H9 (cell line): Measurements from ENCODE around the gene RPA1. TPM values are rescaled to one million over a fixed set of nuclear protein-coding genes. Genes with fewer than 3 reads are reported as not detected.
"Not testable (repeated sequence)": the region's sequence is repeated elsewhere in the genome, so short reads cannot be mapped to it uniquely, and the experiment has no call there.

Experiments
- DNase-seq: peaks from one replicate; pipeline ENCODE4 v3.0.0-alpha.2; 2017
- H2AFZ ChIP-seq: one replicate; pipeline ENCODE4 v1.6.1; 2013; ENCODE audit warnings: mild to moderate bottlenecking, low read length, control low read depth, moderate library complexity
- H2AK5ac ChIP-seq: 2 replicates; pipeline ENCODE4 v1.6.1; 2013; ENCODE audit warnings: low read length, control low read depth, mixed read lengths; ENCODE audit not compliant: insufficient read length
- H2BK120ac ChIP-seq: one replicate; pipeline ENCODE4 v1.6.1; 2013; ENCODE audit warnings: low read depth, mild to moderate bottlenecking, low read length, control low read depth, inconsistent platforms; ENCODE audit not compliant: poor library complexity, severe bottlenecking
- H2BK12ac ChIP-seq: 2 replicates; pipeline ENCODE4 v1.6.1; 2013; ENCODE audit warnings: low read length, control low read depth, mixed read lengths, low read depth; ENCODE audit not compliant: insufficient read length
- H2BK15ac ChIP-seq: 2 replicates; pipeline ENCODE4 v1.6.1; 2013; ENCODE audit warnings: low read depth, low read length, control low read depth
- H2BK20ac ChIP-seq: one replicate; pipeline ENCODE4 v1.6.1; 2013; ENCODE audit warnings: low read depth, mild to moderate bottlenecking, low read length, control low read depth, inconsistent platforms; ENCODE audit not compliant: poor library complexity, severe bottlenecking
- H2BK5ac ChIP-seq: 2 replicates; pipeline ENCODE4 v1.6.1; 2013; ENCODE audit warnings: low read length, control low read depth, mixed read lengths; ENCODE audit not compliant: insufficient read length
- H3K14ac ChIP-seq: 2 replicates; pipeline ENCODE4 v1.6.1; 2013; ENCODE audit warnings: low read length, control low read depth; ENCODE audit not compliant: insufficient read depth
- H3K18ac ChIP-seq: 2 replicates; pipeline ENCODE4 v1.6.1; 2013; ENCODE audit warnings: low read depth, mild to moderate bottlenecking, mixed read lengths, low read length, control low read depth; ENCODE audit not compliant: insufficient read length
- H3K23ac ChIP-seq: 2 replicates; pipeline ENCODE4 v1.6.1; 2013; ENCODE audit warnings: low read length, control low read depth, mixed read lengths, low read depth; ENCODE audit not compliant: insufficient read length
- H3K23me2 ChIP-seq: 2 replicates; pipeline ENCODE4 v1.6.1; 2013; ENCODE audit warnings: low read depth, mild to moderate bottlenecking, mixed read lengths, low read length, control low read depth; ENCODE audit not compliant: insufficient read length, poor library complexity, severe bottlenecking
- H3K27ac ChIP-seq: 2 replicates; pipeline ENCODE4 v1.5.1; 2013; ENCODE audit warnings: low read length, control low read depth, mixed read lengths, low read depth; ENCODE audit not compliant: insufficient read length
- H3K27me3 ChIP-seq: 2 replicates; pipeline ENCODE4 v1.6.1; 2013; ENCODE audit warnings: low read length, control low read depth, inconsistent platforms; ENCODE audit not compliant: insufficient read depth
- H3K4ac ChIP-seq: 2 replicates; pipeline ENCODE4 v1.6.1; 2013; ENCODE audit warnings: low read depth, mild to moderate bottlenecking, control low read depth, inconsistent platforms, low read length, moderate library complexity
- H3K4me1 ChIP-seq: 2 replicates; pipeline ENCODE4 v1.6.1; 2013; ENCODE audit warnings: low read length, control low read depth, inconsistent platforms; ENCODE audit not compliant: insufficient read depth
- H3K4me2 ChIP-seq: 2 replicates; pipeline ENCODE4 v1.6.1; 2013; ENCODE audit warnings: low read length, control low read depth, mixed read lengths; ENCODE audit not compliant: insufficient read length, insufficient read depth
- H3K56ac ChIP-seq: 2 replicates; pipeline ENCODE4 v1.6.1; 2013; ENCODE audit warnings: low read depth, mild to moderate bottlenecking, mixed read lengths, low read length, control low read depth; ENCODE audit not compliant: insufficient read length
- H3K79me1 ChIP-seq: 2 replicates; pipeline ENCODE4 v1.6.1; 2013; ENCODE audit warnings: low read depth, mild to moderate bottlenecking, moderate library complexity, low read length, control low read depth, inconsistent platforms; ENCODE audit not compliant: insufficient read depth, poor library complexity, severe bottlenecking
- H3K79me2 ChIP-seq: 2 replicates; pipeline ENCODE4 v1.6.1; 2013; ENCODE audit warnings: low read length, control low read depth, inconsistent platforms; ENCODE audit not compliant: insufficient read depth
- H3K9ac ChIP-seq: 2 replicates; pipeline ENCODE4 v1.6.1; 2013; ENCODE audit warnings: low read length, control low read depth, mixed read lengths; ENCODE audit not compliant: insufficient read length; ENCODE audit errors: extremely low read depth
- H3K9me3 ChIP-seq: one replicate; pipeline ENCODE4 v1.6.1; 2013; ENCODE audit warnings: low read depth, low read length, inconsistent platforms; ENCODE audit not compliant: control insufficient read depth
- H3T11ph ChIP-seq: one replicate; pipeline ENCODE4 v1.6.1; 2013; ENCODE audit warnings: mild to moderate bottlenecking, low read length, control low read depth, inconsistent platforms
- H4K20me1 ChIP-seq: one replicate; pipeline ENCODE4 v1.6.1; 2013; ENCODE audit not compliant: control insufficient read depth, insufficient read length, insufficient read depth
- H4K5ac ChIP-seq: 2 replicates; pipeline ENCODE4 v1.6.1; 2013; ENCODE audit warnings: low read depth, mild to moderate bottlenecking, mixed read lengths, low read length, control low read depth; ENCODE audit not compliant: insufficient read length
- H4K8ac ChIP-seq: replicated peaks from 2 replicates; pipeline ENCODE4 v1.6.1; 2013; ENCODE audit warnings: low read length, control low read depth, mixed read lengths, low read depth; ENCODE audit not compliant: insufficient read length
- H4K91ac ChIP-seq: 2 replicates; pipeline ENCODE4 v1.6.1; 2013; ENCODE audit warnings: low read depth, mild to moderate bottlenecking, moderate library complexity, mixed read lengths, low read length, control low read depth; ENCODE audit not compliant: insufficient read length
- H3K27ac Mint-ChIP-seq, 3 experiments: 2 replicates in 2 of 3; 3 replicates in 1 of 3; pipeline ENCODE4 v1.8.0; 2020 to 2021; ENCODE audit warnings: mixed read lengths in 3 of 3, mild to moderate bottlenecking in 1 of 3, moderate library complexity in 1 of 3
- H3K27me3 Mint-ChIP-seq: 2 replicates; pipeline ENCODE4 v1.8.0; 2021; ENCODE audit warnings: low read depth, mild to moderate bottlenecking, moderate library complexity, mixed read lengths
- H3K36me3 Mint-ChIP-seq, 3 experiments: 2 replicates in 2 of 3; 3 replicates in 1 of 3; pipeline ENCODE4 v1.8.0; 2020 to 2021; ENCODE audit warnings: low read depth in 3 of 3, mixed read lengths in 3 of 3; ENCODE audit not compliant: insufficient read depth in 1 of 3
- H3K4me1 Mint-ChIP-seq, 2 experiments: 2 replicates each; pipeline ENCODE4 v1.8.0; 2020; ENCODE audit warnings: mixed read lengths in 2 of 2
- H3K4me3 Mint-ChIP-seq, 2 experiments: 2 replicates in 1 of 2; 3 replicates in 1 of 2; pipeline ENCODE4 v1.8.0; 2020 to 2021; ENCODE audit warnings: mild to moderate bottlenecking in 2 of 2, mixed read lengths in 2 of 2, moderate library complexity in 1 of 2
- H3K9me3 Mint-ChIP-seq, 2 experiments: 2 replicates in 1 of 2; 3 replicates in 1 of 2; pipeline ENCODE4 v1.8.0; 2020; ENCODE audit warnings: mild to moderate bottlenecking in 2 of 2, mixed read lengths in 2 of 2, moderate library complexity in 1 of 2
- CTCF ChIP-seq: fragments of 200-600 bp; sonication (generic); conservative IDR thresholded peaks from 3 replicates; pipeline ENCODE4 v1.8.0; 2021; ENCODE audit warnings: antibody characterized with exemption, mild to moderate bottlenecking
- WGBS: extraction: QIAGEN DNeasy Blood & Tissue Kit; methylation state at CpG from one replicate; pipeline ENCODE4 v1.1.7; 2013; ENCODE audit warnings: missing lambda C conversion rate, low lambda C conversion rate, mixed read lengths; ENCODE audit not compliant: insufficient read length; ENCODE audit errors: extremely low coverage; 5-methylcytosine and 5-hydroxymethylcytosine counted together
- total RNA-seq: library from RNA; stranded (reverse); gene quantifications from 2 replicates; pipeline ENCODE4 v1.2.1, GENCODE V29; 2021

Gene RPA1
- total RNA-seq, 1 experiment from 2014 or later = 215 TPM

DNA sequence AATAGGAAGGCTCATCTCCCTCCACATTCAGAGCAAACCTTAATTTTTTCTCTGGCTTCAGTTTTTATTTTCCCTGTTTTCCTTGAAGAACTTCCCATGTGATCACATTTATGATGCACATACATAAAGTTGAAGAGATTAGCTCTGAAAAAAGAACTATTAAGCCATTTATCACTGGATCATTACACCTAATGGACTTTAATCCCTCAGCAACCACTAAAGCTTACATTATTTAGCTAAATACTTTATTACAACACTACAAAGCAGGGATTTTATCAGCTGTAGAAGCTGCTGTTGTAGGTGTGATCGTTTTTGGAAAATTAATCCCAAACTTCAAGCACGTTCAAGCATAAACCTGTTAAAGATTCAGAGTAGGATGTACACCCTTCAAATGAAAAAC lies 21.2 kb upstream of the RPA1 start:
- no CpG with 5 or more reads among the region's 2 CpGs for WGBS

GRCh38 chr17:1809815-1810214 lies 20.0 kb upstream of the RPA1 start:
- not testable (repeated sequence) for H4K20me1 ChIP-seq, H4K8ac ChIP-seq, H3K56ac ChIP-seq, H3K27me3 ChIP-seq, H2BK5ac ChIP-seq, H2BK20ac ChIP-seq, H3K79me1 ChIP-seq, H3K4me1 ChIP-seq, DNase-seq, H3K27ac Mint-ChIP-seq, H3K4me3 Mint-ChIP-seq, H3K14ac ChIP-seq, H3K4me1 Mint-ChIP-seq, H4K91ac ChIP-seq, H3K4me2 ChIP-seq, H2AK5ac ChIP-seq, H3K23me2 ChIP-seq, H2AFZ ChIP-seq, H3K27ac ChIP-seq, H3K9me3 Mint-ChIP-seq, H2BK15ac ChIP-seq, H3T11ph ChIP-seq, H3K79me2 ChIP-seq, H3K23ac ChIP-seq, H3K18ac ChIP-seq, H3K9me3 ChIP-seq, H3K4ac ChIP-seq, H3K27me3 Mint-ChIP-seq, H2BK12ac ChIP-seq, H4K5ac ChIP-seq, H2BK120ac ChIP-seq, H3K9ac ChIP-seq
- peaks cover 14 to 45% (median 28%) of the 10 kb centered on the region in 3 experiments; a peak in 6 of 7 replicates for H3K36me3 Mint-ChIP-seq
- no CpG with 5 or more reads among the region's 8 CpGs for WGBS

More for the DNA sequence above, 21.2 kb upstream of the RPA1 start:
- Histone ChIP-seq H2BK15ac (no peak overlapping the region), H3K79me2 (no peaks in the 10 kb centered on the region), H3K9me3 (no peaks in the 10 kb centered on the region), H3K56ac (no peak overlapping the region), H3K9ac (no peak overlapping the region), H3K18ac (no peak overlapping the region), H2AFZ (no peak overlapping the region), H4K20me1 (no peaks in the 10 kb centered on the region), H3K4me2 (no peak overlapping the region), H3K27ac (no peak overlapping the region), H2AK5ac (no peak overlapping the region), H3K14ac (no peak overlapping the region), H3K23ac (no peak overlapping the region), H3K4ac (no peak overlapping the region), H2BK12ac (no peak overlapping the region), H4K5ac (no peak overlapping the region), H2BK120ac (no peak overlapping the region), H3T11ph (no peak overlapping the region), H3K79me1 (peaks cover 3% of the 10 kb centered on the region), H4K8ac (no peak overlapping the region), H3K27me3 (no peaks in the 10 kb centered on the region), H2BK5ac (no peak overlapping the region), H4K91ac (no peak overlapping the region), H3K23me2 (no peaks in the 10 kb centered on the region), H3K4me1 (no peaks in the 10 kb centered on the region), H2BK20ac (no peak overlapping the region)
- Mint-ChIP-seq H3K27ac (no peak overlapping the region), H3K27me3 (no peaks in the 10 kb centered on the region), H3K4me1 (no peaks in the 10 kb centered on the region), H3K9me3 (no peaks in the 10 kb centered on the region), H3K4me3 (no peak overlapping the region), H3K36me3 (peaks cover 14 to 54% (median 37%) of the 10 kb centered on the region in 3 experiments)
- no peak for DNase-seq
- TF ChIP-seq CTCF = no peak
